ENCODE data around the gene PKIG. TPM values are rescaled to one million over a fixed set of nuclear protein-coding genes. Genes with fewer than 3 reads are reported as not detected.

PKIG gene
- total RNA-seq, 2 donors from 2014 or later: 43.6 to 64.9 TPM

DNA sequence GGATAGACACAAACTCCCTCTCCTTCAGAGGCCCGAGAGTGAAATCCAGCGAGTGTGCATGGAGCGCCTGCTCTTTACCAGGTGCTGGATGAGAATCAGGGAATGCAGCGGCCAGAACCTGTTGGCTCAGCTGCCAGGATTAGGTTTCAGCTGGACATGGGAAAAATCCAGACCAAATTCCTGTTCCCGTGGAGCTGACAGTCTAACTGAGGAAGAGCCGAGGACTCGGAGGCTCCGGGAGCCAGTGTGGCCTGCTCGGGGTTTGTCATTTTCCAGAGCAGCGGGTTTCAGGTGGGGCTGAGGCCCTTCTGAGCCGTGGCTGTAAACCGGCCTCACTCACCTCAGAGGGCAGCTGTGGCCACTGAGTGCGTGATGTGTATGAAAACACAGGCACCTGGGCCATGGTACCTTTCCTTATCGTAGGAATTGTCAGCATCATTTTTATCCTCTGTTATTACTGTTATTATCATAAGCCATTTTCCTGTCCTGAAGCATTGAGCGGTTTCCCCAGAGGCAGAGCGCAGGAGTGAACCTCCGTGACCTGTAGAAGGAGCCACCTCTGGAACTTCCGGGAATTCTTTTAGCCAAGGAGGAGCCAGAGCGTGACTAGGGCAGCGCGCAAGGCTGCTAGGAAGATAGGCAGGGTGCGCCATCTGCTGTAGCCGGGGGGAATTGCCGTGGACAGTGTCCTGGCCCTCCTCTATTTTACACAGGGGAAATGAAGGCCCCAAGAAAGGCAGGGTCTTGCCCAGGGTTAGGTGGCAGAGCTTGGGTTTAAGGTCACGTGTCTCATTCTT lies 27.3 kb downstream of the PKIG start:
- H3K27ac ChIP-seq: peak overlapping the region; percentile 79 to 88 (median 82)
- peak in 2 of 3 donors; percentile 52 to 73 for TF ChIP-seq POLR2A (IDR thresholded peaks at IDR 0.05)
- TF ChIP-seq, protein P1, sequence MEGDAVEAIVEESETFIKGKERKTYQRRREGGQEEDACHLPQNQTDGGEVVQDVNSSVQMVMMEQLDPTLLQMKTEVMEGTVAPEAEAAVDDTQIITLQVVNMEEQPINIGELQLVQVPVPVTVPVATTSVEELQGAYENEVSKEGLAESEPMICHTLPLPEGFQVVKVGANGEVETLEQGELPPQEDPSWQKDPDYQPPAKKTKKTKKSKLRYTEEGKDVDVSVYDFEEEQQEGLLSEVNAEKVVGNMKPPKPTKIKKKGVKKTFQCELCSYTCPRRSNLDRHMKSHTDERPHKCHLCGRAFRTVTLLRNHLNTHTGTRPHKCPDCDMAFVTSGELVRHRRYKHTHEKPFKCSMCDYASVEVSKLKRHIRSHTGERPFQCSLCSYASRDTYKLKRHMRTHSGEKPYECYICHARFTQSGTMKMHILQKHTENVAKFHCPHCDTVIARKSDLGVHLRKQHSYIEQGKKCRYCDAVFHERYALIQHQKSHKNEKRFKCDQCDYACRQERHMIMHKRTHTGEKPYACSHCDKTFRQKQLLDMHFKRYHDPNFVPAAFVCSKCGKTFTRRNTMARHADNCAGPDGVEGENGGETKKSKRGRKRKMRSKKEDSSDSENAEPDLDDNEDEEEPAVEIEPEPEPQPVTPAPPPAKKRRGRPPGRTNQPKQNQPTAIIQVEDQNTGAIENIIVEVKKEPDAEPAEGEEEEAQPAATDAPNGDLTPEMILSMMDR (IDR thresholded peaks at IDR 0.05): peak; percentile 93 to 99 (median 98)
- no peak overlapping the region for H3K4me3 ChIP-seq

DNA sequence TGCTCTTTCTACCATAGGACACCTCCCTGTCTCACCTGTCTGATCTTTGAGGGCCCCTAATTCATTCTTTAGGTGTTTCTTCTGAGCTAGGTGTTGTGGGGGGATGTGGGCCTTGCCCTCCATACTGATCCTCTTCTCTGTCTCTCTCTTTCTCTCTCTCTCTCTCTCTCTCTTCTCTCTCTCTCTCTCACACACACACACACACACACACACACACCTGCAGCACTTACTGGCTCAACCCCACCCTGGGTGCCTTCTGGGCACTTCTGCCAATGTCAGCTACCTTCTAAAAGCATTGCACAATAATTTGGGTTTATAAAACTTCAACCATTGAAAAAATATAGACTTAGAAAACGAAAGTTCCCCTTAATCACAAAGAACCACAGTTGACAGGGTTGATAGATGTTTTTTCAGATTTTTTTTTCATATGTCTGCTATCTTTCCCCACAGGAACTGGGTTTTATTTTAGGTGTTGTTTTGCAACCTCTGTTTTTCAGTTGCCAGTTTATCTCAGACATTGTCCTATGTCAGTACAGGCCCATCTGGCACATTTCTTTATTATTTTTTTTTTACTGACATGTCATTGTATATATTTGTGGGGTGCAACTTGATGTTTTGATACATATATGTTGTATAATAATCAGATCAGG lies 28.1 kb downstream of the PKIG start:
- H3K27me3 ChIP-seq: no peaks in the 10 kb centered on the region
- no peak for ATAC-seq
- no peak for TF ChIP-seq POLR2A (IDR thresholded peaks at IDR 0.05)
- TF ChIP-seq, protein P1 (IDR thresholded peaks at IDR 0.05): no peak
- no peaks in the 10 kb centered on the region for H3K36me3 ChIP-seq (replicated peaks in 1 of 2; ENCODE audit: insufficient read depth in 1 of 2, low read depth in 2 of 2)
- WGBS, 2 donors: 0% methylated on average over 1 of the region's 1 CpG
- H3K9me3 ChIP-seq: no peaks in the 10 kb centered on the region
- H3K27ac ChIP-seq: peak overlapping the region in 3 of 4 donors; percentile 79 to 84 (median 80)
- no peak for DNase-seq
- intact Hi-C loops (cut with DNase I): loop anchor here (10.0 kb wide), 2 partner anchors 76 to 386 kb away; no protein-coding TSS in a partner anchor
- H3K4me3 ChIP-seq: no peak overlapping the region
- H3K4me1 ChIP-seq: peaks cover 10% of the 10 kb centered on the region

More for the DNA sequence above, 27.3 kb downstream of the PKIG start:
- 11 to 18% methylated on average over 17 to 25 of the region's 25 CpGs for WGBS, 2 donors
- peaks cover 10% of the 10 kb centered on the region for H3K4me1 ChIP-seq
- H3K9me3 ChIP-seq: no peaks in the 10 kb centered on the region
- no peaks in the 10 kb centered on the region for H3K27me3 ChIP-seq
- H3K36me3 ChIP-seq (replicated peaks in 1 of 2; ENCODE audit: insufficient read depth in 1 of 2, low read depth in 2 of 2): no peaks in the 10 kb centered on the region
- DNase-seq: peak; percentile 92 to 95 (median 93)
- ATAC-seq: peak; percentile 98
- intact Hi-C loops (cut with DNase I): loop anchor here (10.0 kb wide), 3 partner anchors 75 to 495 kb away; no protein-coding TSS in a partner anchor

DNA sequence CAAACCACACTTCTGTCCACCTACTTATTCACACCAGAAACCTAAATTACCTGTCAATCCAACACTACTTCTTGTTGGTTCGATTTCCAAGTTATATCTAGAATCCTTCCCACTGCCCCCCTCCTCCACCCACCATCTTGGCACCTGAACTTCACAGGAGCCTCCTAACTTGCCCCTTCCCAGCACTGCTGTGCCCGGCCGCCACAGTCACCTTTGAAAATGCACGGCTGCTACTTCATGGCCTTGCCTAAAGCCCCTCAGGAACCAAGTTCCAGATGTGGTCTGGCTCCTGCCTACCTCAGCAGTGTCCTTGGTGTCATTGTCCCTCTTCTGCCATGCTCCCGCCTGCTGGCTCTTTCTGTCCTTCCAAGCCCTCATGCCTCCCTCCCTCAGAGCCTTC lies 31.2 kb downstream of the PKIG start:
- no peak for ATAC-seq
- Histone ChIP-seq H3K27me3 (no peaks in the 10 kb centered on the region), H3K27ac (no peak overlapping the region), H3K4me1 (peaks cover 10% of the 10 kb centered on the region), H3K4me3 (no peak overlapping the region), H3K9me3 (no peaks in the 10 kb centered on the region), H3K36me3 (replicated peaks in 1 of 2; ENCODE audit: insufficient read depth in 1 of 2, low read depth in 2 of 2) (no peaks in the 10 kb centered on the region)
- DNase-seq: no peak
- 88 to 91% methylated on average over 5 of the region's 5 CpGs for WGBS, 2 donors
- intact Hi-C loops (cut with DNase I): loop anchor here (10.0 kb wide), 2 partner anchors 79 to 389 kb away; no protein-coding TSS in a partner anchor
- TF ChIP-seq, protein P1 (IDR thresholded peaks at IDR 0.05): no peak
- no peak for TF ChIP-seq POLR2A (IDR thresholded peaks at IDR 0.05)

GRCh38 chr20:44614525-44614924 lies 32.1 kb downstream of the PKIG start:
- intact Hi-C loops (cut with DNase I): loop anchor here (10.0 kb wide), 2 partner anchors 80 to 390 kb away; no protein-coding TSS in a partner anchor
- peaks cover 0 to 2% of the 10 kb centered on the region in 2 donors for H3K36me3 ChIP-seq (replicated peaks in 1 of 2; ENCODE audit: insufficient read depth in 1 of 2, low read depth in 2 of 2)
- no peak overlapping the region for H3K4me3 ChIP-seq
- no peaks in the 10 kb centered on the region for H3K9me3 ChIP-seq
- no peak for ATAC-seq
- no peak for DNase-seq
- no peaks in the 10 kb centered on the region for H3K27me3 ChIP-seq
- peaks cover 4% of the 10 kb centered on the region for H3K4me1 ChIP-seq
- 81 to 88% methylated on average over 11 to 14 of the region's 14 CpGs for WGBS, 2 donors
- TF ChIP-seq POLR2A (IDR thresholded peaks at IDR 0.05): no peak
- no peak overlapping the region for H3K27ac ChIP-seq

GRCh38 chr20:44615169-44615791 lies 32.9 kb downstream of the PKIG start:
- no peak for ATAC-seq
- TF ChIP-seq, protein P1 (IDR thresholded peaks at IDR 0.05): no peak
- TF ChIP-seq POLR2A (IDR thresholded peaks at IDR 0.05): no peak
- Histone ChIP-seq H3K36me3 (replicated peaks in 1 of 2; ENCODE audit: insufficient read depth in 1 of 2, low read depth in 2 of 2) (peaks cover 0 to 2% of the 10 kb centered on the region in 2 donors), H3K4me3 (no peak overlapping the region), H3K27ac (peak overlapping the region in 1 of 4 donors; percentile 15), H3K4me1 (no peaks in the 10 kb centered on the region), H3K9me3 (no peaks in the 10 kb centered on the region), H3K27me3 (no peaks in the 10 kb centered on the region)
- intact Hi-C loops (cut with DNase I): loop anchor here (10.0 kb wide), 2 partner anchors 80 to 390 kb away; no protein-coding TSS in a partner anchor
- 72 to 89% methylated on average over 10 of the region's 10 CpGs for WGBS, 2 donors
- no peak for DNase-seq

Data from body of pancreas (tissue), 4 donors.